Type B pancreatic cell (in vitro differentiated cells): ENCODE data around the gene ST8SIA4. TPM values are rescaled to one million over a fixed set of nuclear protein-coding genes. Genes with fewer than 3 reads are reported as not detected.

Source experiments
- DNase-seq: peaks from one replicate; pipeline ENCODE4 v3.0.0; 2021; ENCODE audit warnings: mixed read lengths; ENCODE audit not compliant: unreplicated experiment; ENCODE audit errors: extremely low spot score
- H3K27ac Mint-ChIP-seq: 2 replicates; pipeline ENCODE4 v1.8.0; 2021; ENCODE audit warnings: mild to moderate bottlenecking, mixed read lengths
- H3K27me3 Mint-ChIP-seq: 2 replicates; pipeline ENCODE4 v1.8.0; 2021; ENCODE audit warnings: mixed read lengths
- H3K36me3 Mint-ChIP-seq: 2 replicates; pipeline ENCODE4 v1.8.0; 2021; ENCODE audit warnings: mixed read lengths
- H3K4me1 Mint-ChIP-seq: one replicate; pipeline ENCODE4 v1.8.0; 2021; ENCODE audit warnings: mixed read lengths; ENCODE audit not compliant: unreplicated experiment
- H3K4me3 Mint-ChIP-seq: 2 replicates; pipeline ENCODE4 v1.8.0; 2021; ENCODE audit warnings: mild to moderate bottlenecking, mixed read lengths
- H3K9me3 Mint-ChIP-seq: 2 replicates; pipeline ENCODE4 v1.8.0; 2021; ENCODE audit warnings: mixed read lengths
- CTCF ChIP-seq: fragments of 200-600 bp; sonication (generic); conservative IDR thresholded peaks from 2 replicates; pipeline ENCODE4 v1.5.0; 2021; ENCODE audit warnings: antibody characterized with exemption, mild to moderate bottlenecking
- total RNA-seq: library from RNA; stranded (reverse); gene quantifications from 2 replicates; pipeline ENCODE4 v1.2.1, GENCODE V29; 2021; ENCODE audit warnings: low replicate concordance

Gene ST8SIA4
- total RNA-seq, 1 donor from 2014 or later: 18.0 TPM

- no peak for DNase-seq
- H3K36me3 Mint-ChIP-seq: peaks cover 5% of the 10 kb centered on the region
- no peaks in the 10 kb centered on the region for H3K9me3 Mint-ChIP-seq
- H3K4me1 Mint-ChIP-seq: no peaks in the 10 kb centered on the region
- no peak overlapping the region for H3K4me3 Mint-ChIP-seq
- TF ChIP-seq CTCF: no peak
- H3K27ac Mint-ChIP-seq: no peak overlapping the region
- H3K27me3 Mint-ChIP-seq: no peaks in the 10 kb centered on the region
Measured at GRCh38 chr5:100889165-100889743, 13.8 kb downstream of the ST8SIA4 start.

- TF ChIP-seq CTCF: no peak
- Mint-ChIP-seq H3K4me3 (no peak overlapping the region), H3K27me3 (no peaks in the 10 kb centered on the region), H3K36me3 (peaks cover 6% of the 10 kb centered on the region), H3K27ac (no peak overlapping the region), H3K4me1 (no peaks in the 10 kb centered on the region), H3K9me3 (no peaks in the 10 kb centered on the region)
- no peak for DNase-seq
Measured at GRCh38 chr5:100877274-100877673, 25.8 kb downstream of the ST8SIA4 start.

GRCh38 chr5:100872408-100873190 is 30.5 kb downstream of the ST8SIA4 start:
- no peak for DNase-seq
- no peak for TF ChIP-seq CTCF
- H3K27me3 Mint-ChIP-seq: no peaks in the 10 kb centered on the region
- H3K4me1 Mint-ChIP-seq: no peaks in the 10 kb centered on the region
- no peaks in the 10 kb centered on the region for H3K9me3 Mint-ChIP-seq
- peaks cover 4% of the 10 kb centered on the region for H3K36me3 Mint-ChIP-seq
- H3K27ac Mint-ChIP-seq: no peak overlapping the region
- no peak overlapping the region for H3K4me3 Mint-ChIP-seq

GRCh38 chr5:100867039-100867562 is 36.0 kb downstream of the ST8SIA4 start:
- DNase-seq: no peak
- H3K27ac Mint-ChIP-seq: no peak overlapping the region
- H3K36me3 Mint-ChIP-seq: peaks cover 4% of the 10 kb centered on the region
- H3K27me3 Mint-ChIP-seq: no peaks in the 10 kb centered on the region
- H3K4me3 Mint-ChIP-seq: no peak overlapping the region
- H3K4me1 Mint-ChIP-seq: no peaks in the 10 kb centered on the region
- no peak for TF ChIP-seq CTCF
- no peaks in the 10 kb centered on the region for H3K9me3 Mint-ChIP-seq

GRCh38 chr5:100864931-100865330 is 38.2 kb downstream of the ST8SIA4 start:
- H3K36me3 Mint-ChIP-seq: peaks cover under 1% of the 10 kb centered on the region
- peak overlapping the region; percentile 64 for H3K27ac Mint-ChIP-seq
- no peaks in the 10 kb centered on the region for H3K27me3 Mint-ChIP-seq
- no peak for TF ChIP-seq CTCF
- peak overlapping the region; percentile 10 for H3K4me3 Mint-ChIP-seq
- H3K4me1 Mint-ChIP-seq: no peaks in the 10 kb centered on the region
- H3K9me3 Mint-ChIP-seq: no peaks in the 10 kb centered on the region
- DNase-seq: no peak
